Prostate gland (tissue), 2 donors: Measurements from ENCODE around the gene DLGAP1. TPM values are rescaled to one million over a fixed set of nuclear protein-coding genes. Genes with fewer than 3 reads are reported as not detected.

Experiments used
- DNase-seq: peaks from one replicate; pipeline ENCODE4 v3.0.0-alpha.2; 2019; ENCODE audit warnings: low spot score
- H3K27ac ChIP-seq, 2 donors: fragments of 200-600 bp; sonication (generic); 2 replicates each; pipeline ENCODE4 v1.5.1; 2017 to 2019
- H3K27me3 ChIP-seq: fragments of 200-600 bp; sonication (generic); replicated peaks from 2 replicates; pipeline ENCODE4 v1.5.1; 2019; ENCODE audit not compliant: insufficient read depth
- H3K36me3 ChIP-seq, 2 donors: fragments of 200-600 bp; sonication (generic); 1 replicate in 1 of 2; 2 replicates in 1 of 2; pipeline versions ENCODE4 v1.5.1 to v1.8.1; 2017 to 2019
- H3K4me1 ChIP-seq: fragments of 200-600 bp; sonication (generic); replicated peaks from 2 replicates; pipeline ENCODE4 v1.5.1; 2019
- H3K4me3 ChIP-seq, 2 donors: fragments of 200-600 bp; sonication (generic); 2 replicates each; pipeline ENCODE4 v1.5.1; 2017 to 2019
- H3K9me3 ChIP-seq: fragments of 200-600 bp; sonication (generic); 2 replicates; pipeline ENCODE4 v1.5.1; 2017
- POLR2A ChIP-seq: fragments of 450-650 bp; IDR thresholded peaks from one replicate; pipeline ENCODE4 v1.6.1; 2016; ENCODE audit warnings: antibody characterized with exemption, mild to moderate bottlenecking
- POLR2AphosphoS5 ChIP-seq: sonication (generic); formaldehyde crosslinking; IDR thresholded peaks from one replicate; pipeline ENCODE4 v1.6.1; 2017; ENCODE audit warnings: antibody characterized with exemption
- WGBS: methylation state at CpG from one replicate; pipeline ENCODE4 v1.1.5; 2018; 5-methylcytosine and 5-hydroxymethylcytosine counted together
- intact Hi-C: fragments of 100-400 bp; cut with DNase I; formaldehyde crosslinking; loops from one replicate; pipeline ENCODE4 v1.14.2; 2022
- total RNA-seq, 2 donors: library from RNA; depleted of rRNA; stranded (reverse); fragments of >200 nt; gene quantifications; one replicate each; pipeline ENCODE4 v1.1.0, GENCODE V29; 2016
- TF ChIP-seq, protein P1 (sequence below), 4 experiments: fragments of 200-600 bp in 2 of 4; fragments of 450-650 bp in 2 of 4; sonication (generic) in 2 of 4; IDR thresholded peaks; 1 replicate in 3 of 4; 2 replicates in 1 of 4; pipeline ENCODE4 v1.5.1; 2016 to 2019; ENCODE audit warnings: antibody characterized with exemption in 4 of 4, mild to moderate bottlenecking in 2 of 4, moderate library complexity in 2 of 4

Gene DLGAP1
- total RNA-seq, 2 donors from 2014 or later, result 42.2 to 66.7 TPM

DNA sequence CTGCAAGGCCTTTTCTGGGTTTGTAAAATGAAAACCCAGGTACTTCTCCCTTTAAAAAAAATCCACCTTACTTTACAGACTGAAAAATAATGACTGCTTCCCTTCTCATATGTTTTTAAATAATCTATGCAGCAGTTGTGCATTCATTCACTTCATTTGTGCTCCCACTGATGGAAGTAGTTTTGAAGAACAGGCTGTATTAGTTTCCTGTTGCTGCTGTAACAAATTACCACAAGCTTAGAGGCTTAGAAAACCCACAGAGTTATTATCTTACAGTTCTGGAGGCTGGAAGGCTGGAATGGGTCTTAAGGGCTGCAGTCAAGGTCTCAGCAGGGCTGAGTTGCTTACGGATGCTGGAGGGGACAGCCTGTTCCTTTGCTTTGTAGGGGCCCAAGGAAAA is 670.2 kb downstream of the DLGAP1 start:
- no peak for DNase-seq
- WGBS, result 92% methylated on average over 1 of the region's 1 CpG
- H3K27me3 ChIP-seq, result no peaks in the 10 kb centered on the region
- no peak overlapping the region for H3K4me3 ChIP-seq
- no peaks in the 10 kb centered on the region for H3K9me3 ChIP-seq
- H3K27ac ChIP-seq, result no peak overlapping the region
- TF ChIP-seq POLR2AphosphoS5 (no peak), POLR2A (no peak)
- TF ChIP-seq, protein P1, sequence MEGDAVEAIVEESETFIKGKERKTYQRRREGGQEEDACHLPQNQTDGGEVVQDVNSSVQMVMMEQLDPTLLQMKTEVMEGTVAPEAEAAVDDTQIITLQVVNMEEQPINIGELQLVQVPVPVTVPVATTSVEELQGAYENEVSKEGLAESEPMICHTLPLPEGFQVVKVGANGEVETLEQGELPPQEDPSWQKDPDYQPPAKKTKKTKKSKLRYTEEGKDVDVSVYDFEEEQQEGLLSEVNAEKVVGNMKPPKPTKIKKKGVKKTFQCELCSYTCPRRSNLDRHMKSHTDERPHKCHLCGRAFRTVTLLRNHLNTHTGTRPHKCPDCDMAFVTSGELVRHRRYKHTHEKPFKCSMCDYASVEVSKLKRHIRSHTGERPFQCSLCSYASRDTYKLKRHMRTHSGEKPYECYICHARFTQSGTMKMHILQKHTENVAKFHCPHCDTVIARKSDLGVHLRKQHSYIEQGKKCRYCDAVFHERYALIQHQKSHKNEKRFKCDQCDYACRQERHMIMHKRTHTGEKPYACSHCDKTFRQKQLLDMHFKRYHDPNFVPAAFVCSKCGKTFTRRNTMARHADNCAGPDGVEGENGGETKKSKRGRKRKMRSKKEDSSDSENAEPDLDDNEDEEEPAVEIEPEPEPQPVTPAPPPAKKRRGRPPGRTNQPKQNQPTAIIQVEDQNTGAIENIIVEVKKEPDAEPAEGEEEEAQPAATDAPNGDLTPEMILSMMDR (IDR thresholded peaks at IDR 0.05), result no peak
- intact Hi-C loops, result no loop called here
- no peaks in the 10 kb centered on the region for H3K4me1 ChIP-seq
- H3K36me3 ChIP-seq, result no peaks in the 10 kb centered on the region

DNA sequence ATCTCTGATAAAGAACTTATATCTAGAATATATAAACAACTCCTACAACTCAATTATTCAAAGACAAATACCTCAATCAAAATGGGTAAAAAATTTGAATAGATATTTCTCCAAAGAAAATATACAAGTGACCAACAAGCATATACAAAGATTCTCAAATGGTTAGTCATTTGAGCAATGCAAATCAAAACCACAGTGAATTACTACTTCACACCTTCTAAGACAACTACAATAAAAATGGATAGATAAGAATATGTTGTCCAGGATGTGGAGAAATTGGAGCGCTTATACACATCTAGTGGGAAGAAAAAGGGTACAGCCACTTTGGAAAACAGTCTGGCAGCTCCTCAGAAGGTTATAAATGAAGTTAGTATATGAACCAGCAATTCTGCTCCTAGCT is 672.2 kb downstream of the DLGAP1 start:
- Histone ChIP-seq H3K4me3 (no peak overlapping the region), H3K4me1 (no peaks in the 10 kb centered on the region), H3K36me3 (no peaks in the 10 kb centered on the region), H3K27me3 (no peaks in the 10 kb centered on the region), H3K9me3 (no peaks in the 10 kb centered on the region), H3K27ac (no peak overlapping the region)
- DNase-seq, result no peak
- 87% methylated on average over 1 of the region's 1 CpG for WGBS
- TF ChIP-seq POLR2A, result no peak
- intact Hi-C loops, result no loop called here

DNA sequence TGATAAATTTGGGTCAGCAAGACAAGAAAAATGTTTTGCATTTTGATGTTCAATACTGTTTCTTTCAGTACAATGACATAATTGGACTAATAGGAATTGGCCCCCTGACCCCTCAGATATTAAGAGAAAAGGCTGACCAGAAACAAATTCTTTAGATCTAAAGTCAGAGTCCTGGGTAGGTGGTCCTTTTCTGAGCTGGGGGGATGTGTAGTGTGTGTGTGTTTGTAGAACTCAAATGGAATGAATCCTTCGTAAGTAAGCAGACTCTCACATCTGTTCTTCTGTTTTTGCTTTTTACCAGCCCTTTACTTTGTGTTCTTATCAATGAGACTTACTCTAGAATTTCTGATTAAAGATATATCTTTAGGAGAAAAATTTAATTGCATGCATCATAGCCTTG is 677.4 kb downstream of the DLGAP1 start:
- Histone ChIP-seq H3K27ac (no peak overlapping the region), H3K4me3 (no peak overlapping the region), H3K9me3 (no peaks in the 10 kb centered on the region), H3K4me1 (peaks cover 4% of the 10 kb centered on the region), H3K27me3 (no peaks in the 10 kb centered on the region), H3K36me3 (no peaks in the 10 kb centered on the region)
- TF ChIP-seq POLR2A (no peak), POLR2AphosphoS5 (no peak)
- TF ChIP-seq, protein P1 (IDR thresholded peaks at IDR 0.05), result no peak
- WGBS, result 96% methylated on average over 1 of the region's 1 CpG
- DNase-seq, result no peak
- intact Hi-C loops, result no loop called here

- Histone ChIP-seq H3K9me3 (no peaks in the 10 kb centered on the region), H3K4me1 (peaks cover 4% of the 10 kb centered on the region), H3K4me3 (no peak overlapping the region), H3K27me3 (no peaks in the 10 kb centered on the region), H3K36me3 (no peaks in the 10 kb centered on the region), H3K27ac (no peak overlapping the region)
- intact Hi-C loops, result no loop called here
- no peak for TF ChIP-seq POLR2AphosphoS5
- TF ChIP-seq POLR2A, result no peak
- TF ChIP-seq, protein P1 (IDR thresholded peaks at IDR 0.05), result no peak
- 95% methylated on average over 5 of the region's 5 CpGs for WGBS
- no peak for DNase-seq
Measured at GRCh38 chr18:3777122-3777521, 678.0 kb downstream of the DLGAP1 start.

GRCh38 chr18:3775996-3776395 is 679.1 kb downstream of the DLGAP1 start:
- no peak for DNase-seq
- H3K4me3 ChIP-seq, result no peak overlapping the region
- peaks cover 4% of the 10 kb centered on the region for H3K4me1 ChIP-seq
- TF ChIP-seq POLR2A (no peak), POLR2AphosphoS5 (no peak)
- TF ChIP-seq, protein P1 (IDR thresholded peaks at IDR 0.05), result no peak
- 92% methylated on average over 5 of the region's 5 CpGs for WGBS
- no peaks in the 10 kb centered on the region for H3K27me3 ChIP-seq
- no peak overlapping the region for H3K27ac ChIP-seq
- H3K36me3 ChIP-seq, result no peaks in the 10 kb centered on the region
- intact Hi-C loops, result no loop called here
- H3K9me3 ChIP-seq, result no peaks in the 10 kb centered on the region
